ENCODE results near the gene HDDC3.
"Not testable (repeated sequence)": the region's sequence is repeated elsewhere in the genome, so short reads cannot be mapped to it uniquely, and the experiment has no call there.

The HDDC3 gene

GRCh38 chr15:90929246-90930019, 2.9 kb downstream of the HDDC3 start:
- peak overlapping the region; percentile 97 for H3K27ac ChIP-seq

GRCh38 chr15:90928106-90928505, 4.2 kb downstream of the HDDC3 start:
- H3K27ac ChIP-seq, result peak overlapping the region; percentile 97; the same call in 1 of the 2 replicates

More at GRCh38 chr15:90929246-90930019, 2.9 kb downstream of the HDDC3 start:
- TF ChIP-seq ZFX (IDR thresholded peaks at IDR 0.05; ENCODE audit: borderline replicate concordance) (no peak), CTCF (IDR thresholded peaks at IDR 0.05) (no peak)

- not testable (repeated sequence) for H3K27ac ChIP-seq
These were observed 5.6 kb downstream of the HDDC3 start for GRCh38 chr15:90926766-90927165.

- TF ChIP-seq ZFX (IDR thresholded peaks at IDR 0.05; ENCODE audit: borderline replicate concordance), result no peak
- no peak for TF ChIP-seq CTCF (IDR thresholded peaks at IDR 0.05)
- no peak overlapping the region for H3K27ac ChIP-seq
These were observed 8.0 kb downstream of the HDDC3 start for GRCh38 chr15:90924375-90924774.

- peak overlapping the region; percentile 3; the same call in 1 of the 2 replicates for H3K27ac ChIP-seq
These were observed 9.5 kb downstream of the HDDC3 start for GRCh38 chr15:90922712-90923322.

- no peak overlapping the region for H3K27ac ChIP-seq
- no peak for TF ChIP-seq ZFX (IDR thresholded peaks at IDR 0.05; ENCODE audit: borderline replicate concordance)
- no peak for TF ChIP-seq CTCF (IDR thresholded peaks at IDR 0.05)
These were observed 10.5 kb downstream of the HDDC3 start for GRCh38 chr15:90921887-90922286.

GRCh38 chr15:90918835-90919234, 13.5 kb downstream of the HDDC3 start:
- TF ChIP-seq ZFX (IDR thresholded peaks at IDR 0.05; ENCODE audit: borderline replicate concordance) (no peak), CTCF (IDR thresholded peaks at IDR 0.05) (no peak)

GRCh38 chr15:90918034-90918788, 14.1 kb downstream of the HDDC3 start:
- no peak for TF ChIP-seq CTCF (IDR thresholded peaks at IDR 0.05)
- no peak for TF ChIP-seq ZFX (IDR thresholded peaks at IDR 0.05; ENCODE audit: borderline replicate concordance)
- no peak overlapping the region for H3K27ac ChIP-seq

More at GRCh38 chr15:90918835-90919234, 13.5 kb downstream of the HDDC3 start:
- H3K27ac ChIP-seq, result no peak overlapping the region
